ENCODE measurements around the gene FAM9B. TPM values are rescaled to one million over a fixed set of nuclear protein-coding genes. Genes with fewer than 3 reads are reported as not detected.
"Not testable (repeated sequence)": the region's sequence is repeated elsewhere in the genome, so short reads cannot be mapped to it uniquely, and the experiment has no call there.

The FAM9B gene
- not detected for total RNA-seq

- DNase-seq: no peak
Measured at GRCh38 chrX:9033989-9034388, at the start of gene FAM9B. Gene FAM9B, minus strand, starts transcription at chrX:9034127. Its CDS starts 1,141 bp downstream, at chrX:9032986.

- no peak for DNase-seq
Measured at GRCh38 chrX:9081271-9081670, 47.3 kb upstream of the FAM9B start.

GRCh38 chrX:9074326-9074725 lies 40.4 kb upstream of the FAM9B start:
- DNase-seq: no peak

GRCh38 chrX:9072281-9072680 lies 38.4 kb upstream of the FAM9B start:
- DNase-seq: no peak

- no peak for DNase-seq
Measured at GRCh38 chrX:9071031-9071650, 37.2 kb upstream of the FAM9B start.

GRCh38 chrX:9069573-9069972 lies 35.6 kb upstream of the FAM9B start:
- DNase-seq: no peak

GRCh38 chrX:9064694-9065093 lies 30.8 kb upstream of the FAM9B start:
- no peak for DNase-seq

- no peak for DNase-seq
Measured at GRCh38 chrX:9062641-9063040, 28.7 kb upstream of the FAM9B start.

GRCh38 chrX:9055354-9055753 lies 21.4 kb upstream of the FAM9B start:
- DNase-seq: no peak

- DNase-seq: no peak
Measured at GRCh38 chrX:9052081-9052480, 18.2 kb upstream of the FAM9B start.

GRCh38 chrX:9050331-9050730 lies 16.4 kb upstream of the FAM9B start:
- DNase-seq: no peak

- DNase-seq: no peak
Measured at GRCh38 chrX:9048801-9049200, 14.9 kb upstream of the FAM9B start.

- no peak for DNase-seq
Measured at GRCh38 chrX:9038244-9038643, 4.3 kb upstream of the FAM9B start.

- no peak for DNase-seq
Measured at GRCh38 chrX:9037296-9037695, 3.4 kb upstream of the FAM9B start.

GRCh38 chrX:9033586-9033985 lies 341 bp downstream of the FAM9B start:
- no peak for DNase-seq

GRCh38 chrX:9033179-9033578 lies 748 bp downstream of the FAM9B start:
- DNase-seq: no peak

- no peak for DNase-seq
Measured at GRCh38 chrX:9023293-9023692, 10.6 kb downstream of the FAM9B start.

- DNase-seq: no peak
Measured at GRCh38 chrX:9019151-9019550, 14.8 kb downstream of the FAM9B start.

GRCh38 chrX:9018332-9018731 lies 15.6 kb downstream of the FAM9B start:
- DNase-seq: not testable (repeated sequence)

- DNase-seq: no peak
Measured at GRCh38 chrX:9003041-9003440, 30.9 kb downstream of the FAM9B start.

- no peak for DNase-seq
Measured at GRCh38 chrX:8988446-8988845, 45.5 kb downstream of the FAM9B start.

GRCh38 chrX:8987672-8988250 lies 46.2 kb downstream of the FAM9B start:
- DNase-seq: no peak

- no peak for DNase-seq
Measured at GRCh38 chrX:8984231-8984630, 49.7 kb downstream of the FAM9B start.

- DNase-seq: no peak
Measured at GRCh38 chrX:8981723-8982122, 52.2 kb downstream of the FAM9B start.

GRCh38 chrX:8980756-8981155 lies 53.2 kb downstream of the FAM9B start:
- no peak for DNase-seq
